HG02943 (cell line): ENCODE data around the gene DPM3.
"Not testable (repeated sequence)": the region's sequence is repeated elsewhere in the genome, so short reads cannot be mapped to it uniquely, and the experiment has no call there.

Experiments used
- ATAC-seq: cut with Tn5 transposase; IDR thresholded peaks from one replicate; pipeline ENCODE4 v1.9.1; 2021; ENCODE audit warnings: mild to moderate bottlenecking, low read depth, moderate library complexity; ENCODE audit not compliant: unreplicated experiment

The DPM3 gene

DNA sequence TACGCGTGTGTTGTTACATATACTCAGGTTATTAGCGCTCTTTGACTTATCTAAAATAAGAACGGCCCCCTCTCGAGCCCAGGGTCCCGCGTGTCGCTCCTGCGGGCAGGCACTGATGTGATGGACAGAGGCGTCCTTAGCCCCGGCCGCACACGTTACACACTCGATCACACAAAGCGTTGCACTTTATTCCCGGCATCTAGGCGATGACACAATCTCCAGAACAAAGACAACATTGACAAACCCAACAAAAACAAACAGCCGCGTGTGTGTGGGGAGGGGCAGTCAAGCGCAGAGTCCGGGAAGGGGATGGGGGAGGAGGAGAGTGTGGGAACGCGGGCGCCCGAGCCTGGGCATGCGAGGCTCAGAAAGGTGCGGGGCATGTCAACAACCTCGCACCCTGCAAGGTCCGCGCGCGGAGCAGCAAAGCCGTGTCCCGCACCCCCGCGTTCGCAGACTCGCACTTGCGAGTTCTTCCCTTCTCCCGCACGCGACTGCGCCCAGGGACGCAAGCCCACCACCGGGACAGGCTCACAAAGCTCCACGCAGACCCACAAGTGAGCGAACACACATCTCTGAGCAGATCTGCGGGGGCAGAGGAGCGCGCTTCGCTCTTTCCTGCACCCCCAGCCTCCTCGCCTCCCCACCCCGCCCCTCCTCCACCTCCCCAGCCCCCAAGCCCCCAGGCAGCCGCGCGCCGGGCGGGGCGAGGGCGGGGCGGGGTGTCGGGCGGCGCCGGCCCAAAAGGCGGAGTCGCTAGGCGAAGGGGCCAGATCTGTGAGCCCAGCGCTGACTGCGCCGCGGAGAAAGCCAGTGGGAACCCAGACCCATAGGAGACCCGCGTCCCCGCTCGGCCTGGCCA lies 13.0 kb downstream of the DPM3 start, which contains the start of gene EFNA1:
TSS of gene EFNA1 (plus strand) at position 772 of the 862 bp plus-strand sequence. CDS start 102 bp downstream, outside the sequence.
- no peak for ATAC-seq

DNA sequence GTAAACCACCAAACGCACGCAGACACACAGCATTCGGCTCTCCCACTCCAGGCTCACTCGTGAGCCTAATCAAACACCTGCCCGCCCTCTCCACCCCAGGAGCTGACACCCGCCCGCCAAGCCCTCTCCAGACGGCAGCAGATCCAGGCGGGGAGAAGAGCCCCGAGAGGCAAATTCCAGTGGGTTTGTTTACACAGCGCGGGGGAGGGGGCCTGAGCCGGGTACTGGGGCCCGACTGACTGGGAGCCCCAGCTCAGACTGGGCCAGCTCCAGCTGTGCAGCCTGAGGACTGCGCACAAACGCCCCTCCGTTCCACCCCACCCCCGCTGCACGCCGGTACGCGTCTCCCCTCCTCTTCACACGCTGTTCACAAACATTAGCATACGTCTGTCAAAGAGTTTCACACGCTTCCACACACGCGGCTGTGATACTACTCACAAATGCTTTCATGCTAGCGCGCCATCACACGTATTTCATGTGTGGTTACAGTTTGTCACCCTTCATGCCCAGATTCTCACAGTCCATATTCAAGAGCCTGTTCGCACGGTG lies 13.7 kb downstream of the DPM3 start:
- ATAC-seq, result no peak

DNA sequence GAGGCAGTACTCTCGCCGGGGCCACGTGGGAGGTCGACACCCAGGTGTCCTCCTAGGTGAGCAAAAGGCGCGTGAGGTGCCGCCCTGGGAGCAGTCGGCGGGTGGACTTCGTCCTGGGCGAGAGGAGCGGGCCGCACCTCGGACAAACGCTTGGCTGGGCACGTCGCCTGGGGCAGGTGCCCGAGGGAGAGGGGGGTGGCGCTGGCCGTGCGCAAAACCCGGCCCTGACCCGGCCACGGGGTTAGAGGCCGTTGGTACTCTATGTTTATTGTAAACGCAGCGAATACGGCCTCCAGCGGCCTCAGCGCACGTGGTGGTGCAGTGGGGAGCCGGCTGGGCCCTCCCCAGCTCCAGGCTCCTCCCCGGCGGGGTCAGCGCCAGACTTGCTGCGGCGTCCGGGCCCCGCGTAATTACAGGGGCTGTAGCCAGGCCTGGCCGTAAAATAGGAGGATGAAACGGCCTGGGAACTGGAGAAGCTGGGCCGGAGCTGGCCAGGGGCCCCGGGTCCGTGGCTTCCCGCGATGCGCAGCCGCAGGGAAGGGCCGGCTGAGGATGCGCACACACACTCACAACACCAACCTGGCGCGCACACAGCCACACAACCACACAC lies 14.3 kb downstream of the DPM3 start:
- no peak for ATAC-seq

- ATAC-seq, result no peak
These were observed 14.8 kb downstream of the DPM3 start for GRCh38 chr1:155125511-155125945.

DNA sequence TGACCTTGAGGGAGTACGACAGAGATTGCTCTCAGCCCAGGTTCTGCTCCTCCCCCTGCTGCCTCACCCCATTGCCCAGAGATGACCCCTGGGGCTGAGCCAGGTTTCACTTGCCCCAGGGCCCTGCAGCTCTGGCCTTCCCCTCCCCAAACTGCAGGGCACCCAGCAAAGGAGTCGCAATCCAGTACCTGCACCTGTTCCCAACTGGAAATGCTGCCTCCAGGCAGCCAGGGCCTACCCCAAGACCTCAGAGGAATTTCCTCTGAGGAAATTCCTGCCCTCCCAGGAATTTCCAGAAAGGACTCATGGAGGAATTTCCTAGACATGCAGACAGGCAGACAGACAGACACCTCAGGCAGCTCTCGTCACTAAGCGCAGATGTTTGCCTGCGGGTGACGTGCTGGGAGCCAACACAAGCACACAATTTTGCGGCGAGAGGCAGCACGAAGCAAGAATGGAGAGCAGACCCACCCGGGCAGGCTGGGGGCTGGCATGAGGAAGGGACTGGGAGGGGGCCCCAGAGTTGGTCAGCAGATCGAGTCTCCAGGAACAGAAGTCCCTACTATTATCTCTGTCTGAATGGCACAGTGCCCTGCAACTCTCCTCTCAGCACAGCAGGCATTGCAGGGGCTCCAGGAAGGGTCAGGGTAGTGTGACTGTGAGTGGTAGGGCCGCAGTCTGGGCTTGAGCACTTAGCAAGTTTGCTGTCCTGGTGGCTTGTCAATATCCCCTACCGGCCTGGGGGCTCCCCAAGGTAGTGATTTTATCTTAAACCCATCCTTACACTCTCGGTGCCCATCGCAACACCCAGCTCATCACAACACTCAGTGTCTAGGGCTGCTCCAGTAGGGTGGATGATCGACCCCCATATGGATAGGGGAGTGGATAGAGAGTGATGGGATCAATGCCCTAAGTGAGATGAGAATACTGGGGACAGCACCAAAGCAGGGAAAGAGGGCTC lies 15.5 kb downstream of the DPM3 start:
- ATAC-seq, result no peak

- no peak for ATAC-seq
These were observed 16.5 kb downstream of the DPM3 start for GRCh38 chr1:155123801-155124200.

GRCh38 chr1:155122308-155122707 lies 18.0 kb downstream of the DPM3 start:
- no peak for ATAC-seq

DNA sequence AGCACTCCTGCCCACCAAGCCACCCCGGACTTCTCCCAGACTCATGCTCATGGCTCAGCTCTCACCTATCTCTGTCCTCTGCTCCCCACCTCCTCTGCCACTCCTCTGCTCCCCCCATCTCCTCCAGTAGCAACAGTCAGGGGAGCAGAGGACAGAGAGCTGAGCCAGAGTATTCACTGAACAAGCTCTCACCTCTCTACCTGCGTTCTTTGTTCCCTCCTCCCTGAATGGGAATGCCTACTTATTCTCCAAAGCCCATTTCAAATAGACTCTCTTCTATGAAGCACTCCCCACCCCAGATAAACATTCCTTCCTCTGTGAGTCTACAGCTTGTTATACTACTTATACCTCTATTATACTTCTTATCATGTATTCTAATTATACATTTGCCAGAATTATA lies 19.1 kb downstream of the DPM3 start:
- no peak for ATAC-seq

GRCh38 chr1:155120253-155120652 lies 20.1 kb downstream of the DPM3 start:
- ATAC-seq, result no peak

- ATAC-seq, result not testable (repeated sequence)
These were observed 22.2 kb downstream of the DPM3 start for GRCh38 chr1:155118090-155118489.

GRCh38 chr1:155117610-155118009 lies 22.7 kb downstream of the DPM3 start:
- ATAC-seq, result no peak

- no peak for ATAC-seq
These were observed 24.1 kb downstream of the DPM3 start for GRCh38 chr1:155116113-155116764.

- ATAC-seq, result no peak
These were observed 26.8 kb downstream of the DPM3 start for GRCh38 chr1:155113450-155113980.

GRCh38 chr1:155110826-155111225 lies 29.5 kb downstream of the DPM3 start:
- ATAC-seq, result no peak

GRCh38 chr1:155110381-155110780 lies 29.9 kb downstream of the DPM3 start:
- ATAC-seq, result no peak

GRCh38 chr1:155108296-155108695 lies 32.0 kb downstream of the DPM3 start:
- ATAC-seq, result no peak

- no peak for ATAC-seq
These were observed 32.7 kb downstream of the DPM3 start for GRCh38 chr1:155107309-155108264.

DNA sequence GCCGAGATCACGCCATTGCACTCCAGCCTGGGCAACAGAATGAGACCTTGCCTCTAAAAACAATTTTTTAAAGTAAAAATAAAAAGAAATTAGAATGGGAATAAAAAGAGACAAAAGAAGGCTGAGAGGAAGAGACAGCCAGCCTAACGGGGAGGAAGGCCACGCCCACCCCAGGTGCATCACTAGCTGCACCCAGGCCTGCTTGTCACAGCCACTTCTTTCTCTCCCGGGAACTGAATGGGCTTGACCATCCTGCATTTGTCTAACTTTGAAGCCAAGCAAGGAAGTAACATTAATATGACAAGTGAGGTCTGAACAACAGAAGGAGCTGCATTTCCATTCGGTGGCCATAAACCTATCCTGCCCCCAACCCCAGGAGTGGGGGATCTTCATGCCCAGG lies 33.5 kb downstream of the DPM3 start:
- no peak for ATAC-seq

- no peak for ATAC-seq
These were observed 34.7 kb downstream of the DPM3 start for GRCh38 chr1:155105604-155106011.
